Midbrain (tissue), 1 donor: ENCODE measurements around the gene CCDC3.

ENCODE experiments used
- DNase-seq: peaks from one replicate; lab custom pipeline; 2025; lab: John Stamatoyannopoulos, UW

Gene CCDC3

GRCh38 chr10:12922117-12922900 lies 79.2 kb downstream of the CCDC3 start:
- DNase-seq = no peak

GRCh38 chr10:12921163-12921562 lies 80.3 kb downstream of the CCDC3 start:
- no peak for DNase-seq

GRCh38 chr10:12919574-12919973 lies 81.9 kb downstream of the CCDC3 start:
- DNase-seq = no peak

- DNase-seq = no peak
Measured at GRCh38 chr10:12916587-12916986, 84.9 kb downstream of the CCDC3 start.

GRCh38 chr10:12915637-12916168 lies 85.8 kb downstream of the CCDC3 start:
- no peak for DNase-seq

GRCh38 chr10:12914111-12914510 lies 87.4 kb downstream of the CCDC3 start:
- DNase-seq = no peak

GRCh38 chr10:12911795-12912194 lies 89.7 kb downstream of the CCDC3 start:
- no peak for DNase-seq

- DNase-seq = no peak
Measured at GRCh38 chr10:12910835-12911234, 90.7 kb downstream of the CCDC3 start.

- no peak for DNase-seq
Measured at GRCh38 chr10:12909836-12910185, 91.7 kb downstream of the CCDC3 start.

- no peak for DNase-seq
Measured at GRCh38 chr10:12909182-12909835, 92.2 kb downstream of the CCDC3 start.

GRCh38 chr10:12908773-12909172 lies 92.7 kb downstream of the CCDC3 start:
- no peak for DNase-seq

- DNase-seq = no peak
Measured at GRCh38 chr10:12907656-12908055, 93.9 kb downstream of the CCDC3 start.

GRCh38 chr10:12906051-12906541 lies 95.4 kb downstream of the CCDC3 start:
- DNase-seq = no peak

GRCh38 chr10:12905067-12905466 lies 96.4 kb downstream of the CCDC3 start:
- no peak for DNase-seq

GRCh38 chr10:12902851-12903358 lies 98.6 kb downstream of the CCDC3 start:
- DNase-seq = no peak

- DNase-seq = peak; percentile 27
Measured at GRCh38 chr10:12902135-12902572, 99.4 kb downstream of the CCDC3 start.

GRCh38 chr10:12899546-12899945 lies 102.0 kb downstream of the CCDC3 start:
- DNase-seq = no peak

- no peak for DNase-seq
Measured at GRCh38 chr10:12898271-12898670, 103.2 kb downstream of the CCDC3 start.

- no peak for DNase-seq
Measured at GRCh38 chr10:12897278-12897677, 104.2 kb downstream of the CCDC3 start.

GRCh38 chr10:12896251-12896650 lies 105.3 kb downstream of the CCDC3 start:
- no peak for DNase-seq

- no peak for DNase-seq
Measured at GRCh38 chr10:12892924-12893323, 108.6 kb downstream of the CCDC3 start.

GRCh38 chr10:12890958-12891357 lies 110.6 kb downstream of the CCDC3 start:
- DNase-seq = no peak

GRCh38 chr10:12888470-12888869 lies 113.0 kb downstream of the CCDC3 start:
- DNase-seq = no peak
